Measurements from ENCODE around the gene ITFG2. TPM values are rescaled to one million over a fixed set of nuclear protein-coding genes. Genes with fewer than 3 reads are reported as not detected.

Gene ITFG2
- total and polyA plus RNA-seq, 7 donors = 11.6 to 31.9 (median 25.2) TPM

- peaks cover 0 to 29% (median 20%) of the 10 kb centered on the region in 4 donors for H3K4me1 ChIP-seq
- WGBS, 2 donors = 0 to 1% methylated on average over 63 of the region's 63 CpGs
- H3K27me3 ChIP-seq = no peaks in the 10 kb centered on the region
- H3K9me3 ChIP-seq = no peaks in the 10 kb centered on the region
- H3K27ac ChIP-seq = peak within 1 kb of the TSS; percentile 85 to 88 (median 88)
- peaks cover 12 to 27% (median 15%) of the 10 kb centered on the region in 4 donors for H3K36me3 ChIP-seq
- DNase-seq = peak; percentile 96
- peak within 1 kb of the TSS; percentile 62 to 91 (median 84) for H3K4me3 ChIP-seq
- TF ChIP-seq POLR2A (IDR thresholded peaks at IDR 0.05) (peak in 1 of 2 donors; percentile 16), CTCF (IDR thresholded peaks at IDR 0.05) (no peak), EP300 (IDR thresholded peaks at IDR 0.05) (peak in 1 of 4 donors; percentile 54), POLR2AphosphoS5 (IDR thresholded peaks at IDR 0.05) (peak; percentile 78 to 93 (median 81))
- intact Hi-C loops (cut with DNase I) = no loop called here
Observed at GRCh38 chr12:2794736-2795289, 17.7 kb upstream of the ITFG2 start, which contains the start of gene FKBP4. Gene FKBP4, plus strand, starts transcription at chr12:2794970. Its CDS starts 170 bp downstream, at chr12:2795140.

GRCh38 chr12:2795291-2796186, 16.9 kb upstream of the ITFG2 start:
- H3K4me3 ChIP-seq = peak overlapping the region; percentile 62 to 91 (median 84)
- H3K27ac ChIP-seq = peak overlapping the region; percentile 85 to 88 (median 88)
- H3K27me3 ChIP-seq = no peaks in the 10 kb centered on the region
- H3K36me3 ChIP-seq = peaks cover 17 to 34% (median 23%) of the 10 kb centered on the region in 4 donors
- peak in 3 of 4 donors; percentile 38 to 69 (median 68) for TF ChIP-seq POLR2AphosphoS5 (IDR thresholded peaks at IDR 0.05)
- TF ChIP-seq CTCF (IDR thresholded peaks at IDR 0.05) = no peak
- TF ChIP-seq POLR2A (IDR thresholded peaks at IDR 0.05) = no peak
- 1% methylated on average over 111 of the region's 111 CpGs for WGBS, 2 donors
- intact Hi-C loops (cut with DNase I) = no loop called here
- peaks cover 0 to 29% (median 20%) of the 10 kb centered on the region in 4 donors for H3K4me1 ChIP-seq
- peak; percentile 91 for DNase-seq
- H3K9me3 ChIP-seq = no peaks in the 10 kb centered on the region

- DNase-seq = no peak
- no peaks in the 10 kb centered on the region for H3K27me3 ChIP-seq
- H3K36me3 ChIP-seq = peaks cover 17 to 41% (median 28%) of the 10 kb centered on the region in 4 donors
- no peaks in the 10 kb centered on the region for H3K9me3 ChIP-seq
- peaks cover 0 to 34% (median 22%) of the 10 kb centered on the region in 4 donors for H3K4me1 ChIP-seq
- intact Hi-C loops (cut with DNase I) = no loop called here
- H3K27ac ChIP-seq = peak overlapping the region; percentile 85 to 88 (median 88)
- H3K4me3 ChIP-seq = peak overlapping the region; percentile 62 to 91 (median 84)
- WGBS, 2 donors = 1 to 4% methylated on average over 14 of the region's 14 CpGs
- no peak for TF ChIP-seq CTCF (IDR thresholded peaks at IDR 0.05)
Observed at GRCh38 chr12:2796187-2796666, 16.2 kb upstream of the ITFG2 start.

- TF ChIP-seq EP300 (IDR thresholded peaks at IDR 0.05) (no peak), POLR2AphosphoS5 (IDR thresholded peaks at IDR 0.05) (no peak), CTCF (IDR thresholded peaks at IDR 0.05) (no peak), POLR2A (IDR thresholded peaks at IDR 0.05) (no peak)
- peaks cover 19 to 57% (median 40%) of the 10 kb centered on the region in 4 donors for H3K36me3 ChIP-seq
- H3K27ac ChIP-seq = no peak overlapping the region
- H3K27me3 ChIP-seq = no peaks in the 10 kb centered on the region
- peaks cover 0 to 34% (median 23%) of the 10 kb centered on the region in 4 donors for H3K4me1 ChIP-seq
- H3K4me3 ChIP-seq = no peak overlapping the region
- DNase-seq = no peak
- WGBS, 2 donors = 68 to 84% methylated on average over 7 of the region's 7 CpGs
- intact Hi-C loops (cut with DNase I) = no loop called here
- no peaks in the 10 kb centered on the region for H3K9me3 ChIP-seq
Observed at GRCh38 chr12:2797721-2798418, 14.6 kb upstream of the ITFG2 start.
